Activated CD4-positive, CD25-positive, alpha-beta regulatory T cell (primary cell): ENCODE results near the gene ASPRV1.
"Not testable (repeated sequence)": the region's sequence is repeated elsewhere in the genome, so short reads cannot be mapped to it uniquely, and the experiment has no call there.

Source experiments
- DNase-seq, 4 experiments: peaks; one replicate each; lab custom pipeline; 2025; lab: John Stamatoyannopoulos, UW

Gene ASPRV1

GRCh38 chr2:69960821-69961220 lies 610 bp downstream of the ASPRV1 start:
- no peak for DNase-seq

- DNase-seq = no peak
Observed at GRCh38 chr2:69959425-69959824, 2.0 kb downstream of the ASPRV1 start.

DNA sequence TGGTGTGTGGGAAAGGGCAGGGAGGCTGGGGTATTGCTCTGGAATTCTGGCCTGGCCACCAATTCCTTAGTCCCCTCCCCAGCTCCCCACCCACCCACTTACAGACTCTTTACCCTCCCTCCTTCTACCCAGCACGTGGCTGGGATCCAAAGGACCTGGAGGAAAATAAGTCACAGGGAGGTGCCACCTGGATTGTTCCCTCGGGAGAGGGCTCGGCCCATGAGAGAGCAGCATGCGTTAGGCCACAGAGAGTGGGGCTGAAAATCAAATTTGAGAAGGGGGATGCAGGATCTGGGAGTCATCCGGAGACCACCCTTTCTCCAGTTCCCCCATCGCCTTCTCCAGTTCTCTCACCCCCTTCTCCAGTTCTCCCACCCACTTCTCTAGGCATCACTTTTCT lies 3.0 kb downstream of the ASPRV1 start:
- DNase-seq = no peak

DNA sequence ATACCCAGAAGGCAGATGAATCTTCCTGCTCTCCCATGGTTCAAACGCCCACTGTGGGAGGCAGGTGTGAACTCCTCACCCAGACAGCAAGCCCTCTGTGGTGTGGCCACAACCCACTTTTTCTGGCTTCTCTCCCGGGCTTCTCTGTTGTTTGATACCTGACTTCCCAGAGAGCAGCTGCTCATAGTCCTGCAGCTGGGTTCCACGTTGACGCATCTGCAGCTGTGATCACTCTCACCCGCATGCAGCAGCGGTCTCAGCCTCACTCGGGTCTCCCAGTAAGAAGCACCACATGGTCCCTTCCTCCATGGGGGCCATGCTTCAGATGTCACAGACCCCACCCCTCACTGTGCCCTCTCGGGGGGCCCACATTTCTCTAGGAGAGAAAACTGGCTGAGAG lies 3.5 kb downstream of the ASPRV1 start:
- no peak for DNase-seq

DNA sequence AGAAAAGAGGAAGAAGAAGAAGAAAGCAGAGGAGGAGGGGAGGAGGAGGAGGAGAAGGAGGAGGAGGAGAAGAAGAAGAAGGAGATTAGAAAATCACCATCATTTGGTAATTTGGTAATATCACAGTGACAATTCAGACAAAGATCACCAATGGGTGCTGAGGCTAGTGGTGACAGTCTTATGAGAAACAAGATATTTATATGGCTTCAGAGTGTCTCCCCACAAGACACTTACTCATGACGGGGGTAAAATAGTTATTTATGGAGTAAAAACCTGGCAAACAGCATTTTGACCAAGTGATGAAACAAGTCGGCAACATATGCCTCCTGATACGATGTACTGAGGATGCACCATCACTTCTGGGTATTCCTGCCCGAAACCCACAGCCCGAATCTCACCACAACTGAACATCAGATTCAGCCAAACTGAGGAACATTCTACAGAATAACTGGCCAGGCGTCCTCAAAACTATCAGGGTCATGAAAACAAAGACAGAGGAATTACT lies 4.9 kb downstream of the ASPRV1 start:
- no peak for DNase-seq

DNA sequence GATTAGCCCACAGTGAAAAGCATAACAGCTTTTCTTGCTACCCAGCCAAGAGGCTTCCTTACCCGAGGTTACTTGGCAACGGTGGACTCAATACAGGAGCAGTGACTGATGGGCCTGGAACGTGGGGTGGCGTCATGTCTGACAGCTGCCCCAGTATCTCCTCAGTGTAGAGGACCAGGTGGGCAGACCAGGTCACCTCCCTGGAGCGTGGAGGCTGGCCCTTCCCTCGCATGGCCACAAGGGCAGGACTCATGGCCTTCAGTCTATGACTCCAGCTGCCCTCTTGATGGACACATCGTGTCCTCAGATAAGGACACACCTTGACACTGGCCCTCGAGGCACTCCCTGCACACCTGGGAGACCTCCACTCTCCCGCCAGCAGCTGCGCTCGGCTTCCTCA lies 6.4 kb downstream of the ASPRV1 start:
- DNase-seq = no peak

GRCh38 chr2:69954084-69954483 lies 7.3 kb downstream of the ASPRV1 start:
- DNase-seq = no peak

GRCh38 chr2:69952336-69953115 lies 8.9 kb downstream of the ASPRV1 start:
- no peak for DNase-seq

GRCh38 chr2:69950671-69951070 lies 10.8 kb downstream of the ASPRV1 start:
- not testable (repeated sequence) for DNase-seq

- DNase-seq = no peak
Observed at GRCh38 chr2:69950241-69950640, 11.2 kb downstream of the ASPRV1 start.

DNA sequence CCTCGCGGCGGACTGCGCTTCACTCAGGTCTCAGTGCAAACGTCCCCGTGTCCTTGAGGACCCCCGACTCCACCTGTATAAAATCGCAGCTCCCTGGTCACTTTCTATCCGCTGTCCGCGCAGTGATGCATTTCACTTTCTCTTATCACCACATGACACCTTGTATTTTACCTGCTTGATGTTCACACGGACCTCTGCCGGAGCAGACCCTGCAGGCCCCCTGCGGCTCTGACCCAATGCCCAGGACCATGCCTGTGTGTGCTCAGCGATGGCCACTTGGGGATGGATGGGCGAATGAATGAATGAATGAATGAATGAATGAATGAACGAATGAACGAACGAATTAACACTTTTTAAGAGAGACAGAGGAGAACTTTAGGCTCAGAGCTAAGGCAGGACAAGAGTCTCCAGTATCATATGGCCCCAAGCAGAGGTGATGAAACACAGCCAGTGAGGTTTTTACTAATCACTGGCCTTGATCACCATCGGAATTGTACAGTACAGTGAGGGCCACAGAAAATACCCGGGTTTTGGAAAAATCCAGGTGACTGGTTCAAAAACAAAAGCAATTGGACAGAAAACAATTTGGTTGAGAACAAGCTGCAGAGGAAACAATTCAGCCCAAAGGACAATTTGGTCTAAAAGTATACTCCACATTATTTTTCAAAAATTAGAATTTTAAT lies 12.3 kb downstream of the ASPRV1 start:
- no peak for DNase-seq

DNA sequence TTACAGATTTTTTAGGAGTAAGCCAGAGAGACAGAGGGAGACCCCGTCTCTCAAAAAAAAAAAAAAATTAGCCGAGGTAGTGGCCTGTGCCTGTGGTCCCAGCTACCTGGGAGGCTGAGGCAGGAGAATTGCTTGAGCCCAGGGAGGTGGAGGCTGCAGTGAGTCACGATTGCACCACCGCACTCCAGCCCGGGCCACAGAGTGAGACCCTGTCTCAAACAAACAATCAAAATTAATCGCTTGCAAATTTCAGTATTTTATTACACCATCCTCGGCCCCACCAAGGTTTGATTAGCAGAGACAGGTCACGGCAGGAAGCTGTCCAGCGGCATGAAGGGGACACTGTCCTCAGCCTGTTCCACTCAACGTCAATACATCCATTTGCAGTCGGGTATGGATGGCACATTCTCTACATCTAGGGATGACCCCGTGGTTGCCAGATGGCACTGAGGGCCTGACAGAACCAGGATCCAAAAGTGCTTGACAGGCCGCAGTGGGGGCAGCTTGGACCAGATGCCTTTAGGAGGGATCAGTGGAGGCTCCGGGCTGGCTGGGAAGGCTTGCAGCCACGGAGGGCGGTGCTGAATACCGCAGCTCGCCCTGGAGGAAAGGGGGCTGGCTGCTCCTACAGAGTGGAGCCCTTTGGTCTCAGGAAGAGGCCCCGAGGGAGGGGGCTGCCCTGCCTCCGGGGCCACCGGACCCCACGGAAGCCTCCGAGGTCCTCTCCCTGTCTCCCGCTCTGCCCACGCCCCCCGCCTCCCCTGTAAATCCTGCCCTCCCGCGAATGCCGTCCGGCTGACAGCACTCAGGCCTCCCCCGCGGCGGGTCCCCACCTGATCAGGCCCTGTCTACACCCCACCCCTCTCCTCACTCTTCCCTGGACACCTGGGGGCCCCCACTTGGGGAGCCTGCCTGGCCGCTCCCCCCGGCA lies 13.1 kb downstream of the ASPRV1 start:
- no peak for DNase-seq

GRCh38 chr2:69947325-69947931 lies 14.0 kb downstream of the ASPRV1 start:
- DNase-seq = no peak

GRCh38 chr2:69946351-69947324 lies 14.8 kb downstream of the ASPRV1 start:
- DNase-seq = peak in 1 of 4 experiments; percentile 8

GRCh38 chr2:69945941-69946340 lies 15.5 kb downstream of the ASPRV1 start:
- no peak for DNase-seq

GRCh38 chr2:69945441-69945840 lies 16.0 kb downstream of the ASPRV1 start:
- no peak for DNase-seq

DNA sequence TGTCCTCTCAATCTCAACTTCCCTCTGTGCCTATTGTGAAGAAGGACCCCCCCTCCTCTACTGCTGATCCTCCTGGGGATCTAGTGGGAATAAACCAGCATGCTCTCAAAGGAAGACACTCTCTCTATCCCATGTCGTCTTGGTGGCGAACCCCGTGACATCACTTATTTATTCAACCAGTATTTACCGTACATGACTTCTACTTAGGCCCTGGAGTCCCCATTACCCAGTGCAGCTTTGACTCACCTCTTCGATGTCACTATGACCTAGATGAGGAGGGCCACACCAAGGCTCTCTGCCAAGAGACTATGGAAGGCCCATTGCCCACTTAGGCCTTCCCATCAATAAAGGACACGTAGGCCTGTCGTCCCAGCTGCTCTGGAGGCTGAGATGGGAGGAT lies 16.7 kb downstream of the ASPRV1 start:
- no peak for DNase-seq

- no peak for DNase-seq
Observed at GRCh38 chr2:69943843-69944525, 17.4 kb downstream of the ASPRV1 start.

DNA sequence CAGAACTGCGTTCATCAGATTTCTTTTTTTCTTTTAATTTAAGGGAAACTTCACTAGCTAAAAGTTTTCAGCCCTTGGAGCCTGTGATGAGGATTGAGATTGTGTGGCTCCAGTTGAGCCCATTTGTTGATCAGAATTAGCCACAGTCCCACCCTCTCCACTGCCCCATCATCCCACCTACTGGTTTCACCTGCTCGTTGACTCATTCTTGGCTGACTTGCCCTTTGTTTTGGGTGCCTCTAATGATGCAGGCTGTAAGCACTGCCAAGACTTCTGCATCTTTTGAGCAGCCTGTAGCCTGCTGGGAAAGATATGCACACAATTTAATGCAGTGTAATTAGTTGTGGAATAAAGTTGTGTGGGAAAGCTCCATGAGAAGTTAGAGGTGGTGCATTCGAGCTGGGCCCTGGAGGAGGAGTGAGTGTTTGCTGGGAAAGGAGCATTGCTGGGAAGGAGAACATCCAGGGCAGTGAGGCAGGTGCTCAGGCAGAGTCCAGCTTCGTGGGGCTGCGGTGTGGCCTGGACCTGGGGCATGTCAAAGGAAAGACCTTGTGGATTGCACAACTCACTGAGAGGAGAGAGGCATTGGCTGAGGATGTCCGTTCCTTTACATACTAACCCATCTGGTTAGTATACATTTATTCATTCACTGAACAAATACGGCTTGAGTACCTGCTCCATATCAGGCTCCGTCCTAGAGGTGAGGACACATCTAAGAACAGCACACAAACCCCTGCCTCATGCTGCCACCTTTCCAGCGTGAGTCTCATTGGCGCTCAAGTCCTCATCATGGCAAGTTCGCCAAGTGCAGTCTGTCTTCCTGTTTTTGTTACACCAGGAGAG lies 18.2 kb downstream of the ASPRV1 start:
- DNase-seq = no peak
